Colon (tissue), 2 donors: ENCODE data around the gene UVSSA.
"Not testable (repeated sequence)": the region's sequence is repeated elsewhere in the genome, so short reads cannot be mapped to it uniquely, and the experiment has no call there.

Source experiments
- FAIRE-seq: peaks from 2 replicates; lab custom pipeline; 2012; peaks lifted over from hg19 to GRCh38; lab: Jason Lieb, UNC
- donor health status: control.
- donor health status: control.

UVSSA gene

GRCh38 chr4:1376841-1377605 is 30.0 kb downstream of the UVSSA start:
- no peak for FAIRE-seq

GRCh38 chr4:1377606-1378261 is 30.7 kb downstream of the UVSSA start:
- no peak for FAIRE-seq

- FAIRE-seq, result no peak
Observed at GRCh38 chr4:1378559-1379231, 31.7 kb downstream of the UVSSA start.

GRCh38 chr4:1379351-1379781 is 32.4 kb downstream of the UVSSA start:
- FAIRE-seq, result no peak

- no peak for FAIRE-seq
Observed at GRCh38 chr4:1379801-1380331, 32.9 kb downstream of the UVSSA start.

GRCh38 chr4:1380368-1381151 is 33.6 kb downstream of the UVSSA start:
- FAIRE-seq, result no peak

GRCh38 chr4:1381181-1381621 is 34.2 kb downstream of the UVSSA start:
- no peak for FAIRE-seq

GRCh38 chr4:1381944-1382541 is 35.0 kb downstream of the UVSSA start:
- no peak for FAIRE-seq

- no peak for FAIRE-seq
Observed at GRCh38 chr4:1382776-1383727, 36.0 kb downstream of the UVSSA start.

- no peak for FAIRE-seq
Observed at GRCh38 chr4:1383728-1384591, 37.0 kb downstream of the UVSSA start.

- FAIRE-seq, result no peak
Observed at GRCh38 chr4:1384675-1385372, 37.8 kb downstream of the UVSSA start.

- no peak for FAIRE-seq
Observed at GRCh38 chr4:1385373-1386340, 38.6 kb downstream of the UVSSA start.

- not testable (repeated sequence) for FAIRE-seq
Observed at GRCh38 chr4:1393363-1393762, 46.4 kb downstream of the UVSSA start.

GRCh38 chr4:1393866-1394265 is 46.9 kb downstream of the UVSSA start:
- no peak for FAIRE-seq

GRCh38 chr4:1394554-1395388 is 47.8 kb downstream of the UVSSA start:
- FAIRE-seq, result not testable (repeated sequence)

- not testable (repeated sequence) for FAIRE-seq
Observed at GRCh38 chr4:1395389-1395820, 48.4 kb downstream of the UVSSA start.
